ENCODE results near the gene LAG3.

LAG3 gene

GRCh38 chr12:6772726-6773589 lies 638 bp downstream of the LAG3 start:
- no peak for DNase-seq (ENCODE audit: low read depth in 2 of 2)

GRCh38 chr12:6773590-6774351 lies 1.5 kb downstream of the LAG3 start:
- peak; percentile 73 to 78 for DNase-seq (ENCODE audit: low read depth in 2 of 2)

GRCh38 chr12:6774499-6775062 lies 2.3 kb downstream of the LAG3 start:
- no peak for DNase-seq (ENCODE audit: low read depth in 2 of 2)

- DNase-seq (ENCODE audit: low read depth in 2 of 2): no peak
Observed at GRCh38 chr12:6775185-6776174, 3.2 kb downstream of the LAG3 start.

- DNase-seq (ENCODE audit: low read depth in 2 of 2): no peak
Observed at GRCh38 chr12:6777386-6777785, 5.1 kb downstream of the LAG3 start.

- DNase-seq (ENCODE audit: low read depth in 2 of 2): no peak
Observed at GRCh38 chr12:6778217-6778573, 5.9 kb downstream of the LAG3 start.

- peak; percentile 85 to 86 for DNase-seq (ENCODE audit: low read depth in 2 of 2)
Observed at GRCh38 chr12:6778574-6779550, 6.5 kb downstream of the LAG3 start.

- no peak for DNase-seq (ENCODE audit: low read depth in 2 of 2)
Observed at GRCh38 chr12:6779708-6780432, 7.5 kb downstream of the LAG3 start.

GRCh38 chr12:6780573-6780972 lies 8.3 kb downstream of the LAG3 start:
- no peak for DNase-seq (ENCODE audit: low read depth in 2 of 2)

- DNase-seq (ENCODE audit: low read depth in 2 of 2): no peak
Observed at GRCh38 chr12:6782119-6782518, 9.8 kb downstream of the LAG3 start.

- no peak for DNase-seq (ENCODE audit: low read depth in 2 of 2)
Observed at GRCh38 chr12:6782850-6783566, 10.7 kb downstream of the LAG3 start.

GRCh38 chr12:6783828-6784227 lies 11.5 kb downstream of the LAG3 start:
- DNase-seq (ENCODE audit: low read depth in 2 of 2): no peak

- no peak for DNase-seq (ENCODE audit: low read depth in 2 of 2)
Observed at GRCh38 chr12:6784296-6784695, 12.0 kb downstream of the LAG3 start.

GRCh38 chr12:6784761-6785160 lies 12.4 kb downstream of the LAG3 start:
- DNase-seq (ENCODE audit: low read depth in 2 of 2): no peak

GRCh38 chr12:6786416-6787094 lies 14.2 kb downstream of the LAG3 start:
- DNase-seq (ENCODE audit: low read depth in 2 of 2): no peak

- DNase-seq (ENCODE audit: low read depth in 2 of 2): no peak
Observed at GRCh38 chr12:6787309-6787708, 15.0 kb downstream of the LAG3 start.

- DNase-seq (ENCODE audit: low read depth in 2 of 2): no peak
Observed at GRCh38 chr12:6788972-6789924, 16.9 kb downstream of the LAG3 start, which contains the start of gene CD4. CD4 (plus strand) TSS chr12:6789528; CDS start chr12:6800139, 10,611 bp downstream.
